Astrocyte (in vitro differentiated cells and primary cell): ENCODE measurements around the gene ADIPOR2. TPM values are rescaled to one million over a fixed set of nuclear protein-coding genes. Genes with fewer than 3 reads are reported as not detected.

Experiments
- DNase-seq: peaks from one replicate; pipeline ENCODE4 v3.0.0-alpha.2; 2010; ENCODE audit warnings: low read depth
- FAIRE-seq: peaks from 2 replicates; lab custom pipeline; 2011; peaks lifted over from hg19 to GRCh38; lab: Jason Lieb, UNC
- H2AFZ ChIP-seq: 2 replicates; pipeline ENCODE4 v1.6.0; 2012; ENCODE audit warnings: low read depth, low read length, inconsistent platforms
- H3K27ac ChIP-seq: 2 replicates; pipeline ENCODE4 v1.5.1; 2011; ENCODE audit warnings: low read depth, low read length, inconsistent platforms
- H3K27me3 ChIP-seq: 2 replicates; pipeline ENCODE4 v1.6.0; 2011; ENCODE audit warnings: low read length, inconsistent platforms; ENCODE audit not compliant: insufficient read depth
- H3K36me3 ChIP-seq: 2 replicates; pipeline ENCODE4 v1.5.1; 2011; ENCODE audit warnings: low read length, inconsistent platforms; ENCODE audit not compliant: insufficient read depth
- H3K4me1 ChIP-seq: 2 replicates; pipeline ENCODE4 v1.5.1; 2011; ENCODE audit warnings: low read length, inconsistent platforms; ENCODE audit not compliant: insufficient read depth
- H3K4me2 ChIP-seq: 2 replicates; pipeline ENCODE4 v1.6.0; 2012; ENCODE audit warnings: low read length, inconsistent platforms
- H3K4me3 ChIP-seq: 2 replicates; pipeline ENCODE4 v1.5.1; 2011; ENCODE audit warnings: low read depth, mild to moderate bottlenecking, low read length, inconsistent platforms; ENCODE audit not compliant: insufficient read depth
- H3K79me2 ChIP-seq: 2 replicates; pipeline ENCODE4 v1.6.0; 2012; ENCODE audit warnings: mild to moderate bottlenecking, low read length, inconsistent platforms; ENCODE audit not compliant: insufficient read depth
- H3K9ac ChIP-seq: 2 replicates; pipeline ENCODE4 v1.6.0; 2012; ENCODE audit warnings: mild to moderate bottlenecking, low read length, inconsistent platforms
- H3K9me3 ChIP-seq: 2 replicates; pipeline ENCODE4 v1.5.1; 2012; ENCODE audit warnings: low read depth, mild to moderate bottlenecking, low read length, inconsistent platforms; ENCODE audit not compliant: insufficient read depth
- H4K20me1 ChIP-seq: 2 replicates; pipeline ENCODE4 v1.6.0; 2012; ENCODE audit warnings: low read length, inconsistent platforms; ENCODE audit not compliant: insufficient read depth
- H3K27ac Mint-ChIP-seq: one replicate; pipeline ENCODE4 v1.8.0; 2021; ENCODE audit warnings: mild to moderate bottlenecking, mixed read lengths; ENCODE audit not compliant: unreplicated experiment
- H3K27me3 Mint-ChIP-seq: one replicate; pipeline ENCODE4 v1.8.0; 2021; ENCODE audit warnings: low read depth, mixed read lengths; ENCODE audit not compliant: unreplicated experiment
- H3K36me3 Mint-ChIP-seq: one replicate; pipeline ENCODE4 v1.8.0; 2021; ENCODE audit warnings: low read depth, mixed read lengths; ENCODE audit not compliant: unreplicated experiment
- H3K4me1 Mint-ChIP-seq: one replicate; pipeline ENCODE4 v1.8.0; 2021; ENCODE audit warnings: low read depth, mixed read lengths; ENCODE audit not compliant: unreplicated experiment
- H3K4me3 Mint-ChIP-seq: one replicate; pipeline ENCODE4 v1.8.0; 2021; ENCODE audit warnings: mild to moderate bottlenecking, moderate library complexity, mixed read lengths; ENCODE audit not compliant: unreplicated experiment
- H3K9me3 Mint-ChIP-seq: one replicate; pipeline ENCODE4 v1.8.0; 2021; ENCODE audit warnings: mild to moderate bottlenecking, mixed read lengths; ENCODE audit not compliant: unreplicated experiment
- EZH2 ChIP-seq: IDR thresholded peaks from 2 replicates; pipeline ENCODE4 v1.6.1; 2012; ENCODE audit warnings: mild to moderate bottlenecking, low read length, inconsistent platforms; ENCODE audit not compliant: insufficient read depth
- total RNA-seq: library from RNA; stranded (reverse); gene quantifications from 2 replicates; pipeline ENCODE4 v1.2.1, GENCODE V29; 2021
- TF ChIP-seq, protein P1 (sequence below): IDR thresholded peaks from 2 replicates; pipeline ENCODE4 v1.5.1; 2011; ENCODE audit warnings: low read depth, mild to moderate bottlenecking, inconsistent platforms, low read length, moderate library complexity; ENCODE audit not compliant: insufficient read depth

ADIPOR2 gene
- total RNA-seq, 1 donor from 2014 or later: 56.6 TPM

DNA sequence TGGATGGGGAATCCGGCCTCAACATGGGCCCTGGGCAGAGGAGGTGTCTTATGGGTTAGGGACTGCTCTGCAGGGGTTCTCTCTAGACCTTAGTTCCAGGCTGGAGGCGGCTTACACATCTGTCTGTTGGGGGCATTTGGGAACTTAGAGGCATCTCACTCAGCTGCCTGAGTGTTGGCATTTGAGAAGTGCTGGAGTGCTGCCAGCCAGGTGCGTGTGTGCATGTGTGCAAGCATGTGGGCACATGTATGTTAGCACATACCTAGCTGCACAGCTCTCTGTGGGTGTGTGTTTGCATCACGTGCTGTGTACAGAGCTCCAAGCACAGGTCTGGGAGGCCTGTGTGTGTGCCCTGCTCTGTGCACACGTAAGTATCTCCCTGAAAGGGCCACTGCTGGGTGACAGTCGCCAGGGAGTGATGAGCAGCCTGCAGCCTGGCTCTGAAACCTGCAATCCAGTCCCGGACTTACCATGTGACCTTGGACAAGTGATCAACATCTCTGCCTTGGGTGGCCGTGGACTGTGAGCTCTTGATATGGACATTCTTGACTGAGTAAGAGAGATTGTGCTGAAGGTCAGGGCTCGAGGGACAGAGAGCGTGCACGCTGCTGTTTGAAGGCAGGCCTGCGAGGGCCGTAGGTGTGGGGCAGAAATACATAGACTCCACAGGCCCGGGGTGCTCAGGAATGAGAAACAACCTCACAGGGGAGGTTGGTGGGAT is 134.7 kb downstream of the ADIPOR2 start:
- H3K79me2 ChIP-seq: no peaks in the 10 kb centered on the region
- Mint-ChIP-seq H3K27me3 (peaks cover 56% of the 10 kb centered on the region), H3K4me1 (no peaks in the 10 kb centered on the region), H3K27ac (no peak overlapping the region), H3K36me3 (no peaks in the 10 kb centered on the region), H3K4me3 (no peak overlapping the region), H3K9me3 (no peaks in the 10 kb centered on the region)
- H3K4me2 ChIP-seq: no peak overlapping the region
- H2AFZ ChIP-seq: no peak overlapping the region
- no peak for DNase-seq
- no peak for FAIRE-seq
- no peaks in the 10 kb centered on the region for H3K4me1 ChIP-seq
- no peaks in the 10 kb centered on the region for H4K20me1 ChIP-seq
- no peak overlapping the region for H3K27ac ChIP-seq
- H3K9me3 ChIP-seq: no peaks in the 10 kb centered on the region
- TF ChIP-seq, protein P1, sequence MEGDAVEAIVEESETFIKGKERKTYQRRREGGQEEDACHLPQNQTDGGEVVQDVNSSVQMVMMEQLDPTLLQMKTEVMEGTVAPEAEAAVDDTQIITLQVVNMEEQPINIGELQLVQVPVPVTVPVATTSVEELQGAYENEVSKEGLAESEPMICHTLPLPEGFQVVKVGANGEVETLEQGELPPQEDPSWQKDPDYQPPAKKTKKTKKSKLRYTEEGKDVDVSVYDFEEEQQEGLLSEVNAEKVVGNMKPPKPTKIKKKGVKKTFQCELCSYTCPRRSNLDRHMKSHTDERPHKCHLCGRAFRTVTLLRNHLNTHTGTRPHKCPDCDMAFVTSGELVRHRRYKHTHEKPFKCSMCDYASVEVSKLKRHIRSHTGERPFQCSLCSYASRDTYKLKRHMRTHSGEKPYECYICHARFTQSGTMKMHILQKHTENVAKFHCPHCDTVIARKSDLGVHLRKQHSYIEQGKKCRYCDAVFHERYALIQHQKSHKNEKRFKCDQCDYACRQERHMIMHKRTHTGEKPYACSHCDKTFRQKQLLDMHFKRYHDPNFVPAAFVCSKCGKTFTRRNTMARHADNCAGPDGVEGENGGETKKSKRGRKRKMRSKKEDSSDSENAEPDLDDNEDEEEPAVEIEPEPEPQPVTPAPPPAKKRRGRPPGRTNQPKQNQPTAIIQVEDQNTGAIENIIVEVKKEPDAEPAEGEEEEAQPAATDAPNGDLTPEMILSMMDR: no peak
- no peak for TF ChIP-seq EZH2
- no peak overlapping the region for H3K4me3 ChIP-seq
- H3K27me3 ChIP-seq: peaks cover 33% of the 10 kb centered on the region
- H3K9ac ChIP-seq: no peak overlapping the region
- no peaks in the 10 kb centered on the region for H3K36me3 ChIP-seq

DNA sequence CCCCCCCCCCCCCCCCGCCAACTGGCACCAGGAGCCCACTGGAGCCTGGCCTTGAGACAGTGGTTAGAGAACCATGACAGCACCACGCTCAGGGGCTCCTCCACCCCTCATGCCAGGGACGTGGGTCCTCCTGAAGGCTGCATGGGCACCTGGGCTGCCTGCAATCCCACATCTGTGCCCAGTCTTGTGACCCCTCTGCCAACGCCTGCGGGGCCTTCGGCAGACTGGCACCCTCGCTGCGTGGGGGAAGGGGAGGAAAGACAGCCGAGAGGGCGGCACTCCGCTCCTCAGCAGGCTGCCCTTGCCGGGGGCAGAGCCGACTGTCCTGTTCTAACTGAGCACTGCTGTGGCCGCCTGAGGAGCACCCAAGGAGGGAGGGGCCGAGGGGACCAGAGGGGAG is 135.5 kb downstream of the ADIPOR2 start:
- DNase-seq (no peak), FAIRE-seq (no peak)
- H3K4me3 ChIP-seq: no peak overlapping the region
- Mint-ChIP-seq H3K9me3 (no peaks in the 10 kb centered on the region), H3K27ac (no peak overlapping the region), H3K4me3 (no peak overlapping the region), H3K4me1 (no peaks in the 10 kb centered on the region), H3K36me3 (no peaks in the 10 kb centered on the region), H3K27me3 (peaks cover 55% of the 10 kb centered on the region)
- no peak overlapping the region for H3K9ac ChIP-seq
- no peaks in the 10 kb centered on the region for H3K9me3 ChIP-seq
- no peak overlapping the region for H3K27ac ChIP-seq
- H4K20me1 ChIP-seq: no peaks in the 10 kb centered on the region
- H3K79me2 ChIP-seq: no peaks in the 10 kb centered on the region
- H2AFZ ChIP-seq: no peak overlapping the region
- no peaks in the 10 kb centered on the region for H3K4me1 ChIP-seq
- TF ChIP-seq, protein P1: no peak
- TF ChIP-seq EZH2: no peak
- H3K27me3 ChIP-seq: peaks cover 30% of the 10 kb centered on the region
- no peak overlapping the region for H3K4me2 ChIP-seq
- no peaks in the 10 kb centered on the region for H3K36me3 ChIP-seq
